ENCODE measurements around the gene SH3PXD2A. TPM values are rescaled to one million over a fixed set of nuclear protein-coding genes. Genes with fewer than 3 reads are reported as not detected.

SH3PXD2A gene
- total and polyA plus RNA-seq, 7 experiments from 2014 or later = 0.54 to 20.5 (median 9.9) TPM

DNA sequence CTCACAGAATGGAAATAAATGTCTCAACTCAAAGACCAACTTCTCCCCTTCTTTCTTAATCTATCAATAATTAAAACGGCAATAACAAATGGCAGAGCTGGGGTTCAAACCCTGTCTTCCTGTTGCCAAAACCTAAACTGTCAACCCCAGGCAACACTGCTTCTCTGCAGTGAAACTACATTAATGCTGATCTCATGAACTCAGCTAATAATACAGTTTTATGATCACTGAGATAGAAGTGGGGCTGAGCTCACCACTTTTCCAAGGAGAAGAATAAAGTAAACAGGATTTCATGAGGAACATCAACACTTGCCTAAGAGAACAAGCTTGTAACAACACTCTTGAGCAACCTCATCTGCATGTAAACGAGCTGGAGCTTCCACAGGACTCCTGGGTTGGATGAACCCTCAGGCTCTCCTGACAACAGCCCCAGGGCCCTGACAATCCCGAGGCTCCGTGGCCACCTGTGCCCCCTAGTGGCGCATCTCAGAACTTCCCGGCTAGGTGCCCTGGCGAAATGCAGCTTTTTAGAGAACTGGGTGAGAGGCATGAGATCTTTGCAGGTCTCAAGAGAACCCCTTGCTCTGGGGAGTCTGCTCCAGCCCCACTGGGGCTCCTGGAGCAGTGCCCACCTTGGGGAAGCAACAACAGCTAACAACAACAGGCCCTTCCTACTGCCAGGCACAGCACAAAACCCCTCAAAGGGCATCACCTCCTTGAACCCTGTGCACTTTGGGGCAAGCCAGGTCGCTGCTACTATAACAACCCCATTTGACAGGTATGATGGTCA is 169.3 kb downstream of the SH3PXD2A start:
- H3K4me3 Mint-ChIP-seq = no peak overlapping the region
- no peaks in the 10 kb centered on the region for H3K9me3 ChIP-seq (ENCODE audit: control insufficient read depth in 2 of 3, low read length in 3 of 3)
- no peaks in the 10 kb centered on the region for H3K36me3 ChIP-seq (ENCODE audit: control insufficient read depth in 2 of 3, insufficient read depth in 3 of 3, low read length in 3 of 3)
- H3K4me1 ChIP-seq (ENCODE audit: control insufficient read depth in 2 of 2, insufficient read depth in 2 of 2, low read length in 2 of 2) = no peaks in the 10 kb centered on the region
- H3K27me3 ChIP-seq (ENCODE audit: control insufficient read depth in 2 of 2, insufficient read depth in 2 of 2, low read length in 2 of 2) = no peaks in the 10 kb centered on the region
- no peak overlapping the region for H3K4me3 ChIP-seq (ENCODE audit: low read length)
- peak overlapping the region in 4 of 9 donors; percentile 29 to 48 (median 38) for H3K27ac Mint-ChIP-seq
- H3K4me1 Mint-ChIP-seq = peaks cover 0 to 15% (median 0%) of the 10 kb centered on the region in 7 donors
- no peak overlapping the region for H3K27ac ChIP-seq (ENCODE audit: low read depth, low read length)
- intact Hi-C loops (cut with micrococcal nuclease) = loop anchor here (1.0 to 2.0 kb wide), 5 partner anchors 25 to 269 kb away; no protein-coding TSS in a partner anchor
- H3K27me3 Mint-ChIP-seq = peaks cover 0 to 4% (median 0%) of the 10 kb centered on the region in 5 donors
- no peaks in the 10 kb centered on the region for H3K36me3 Mint-ChIP-seq
- DNase-seq (peak; percentile 45 to 82 (median 69)), ATAC-seq (peak; percentile 93)
- ChIA-PET POLR2A (interaction anchor here (0.6 to 1.2 kb wide), 5 partner anchors 8 to 485 kb away, joined by 3 to 4 read pairs (median 3); no protein-coding TSS in a partner anchor), CTCF (interaction anchor here (0.6 to 1.8 kb wide), 26 partner anchors 11 to 348 kb away, joined by 3 to 17 read pairs (median 4); no protein-coding TSS in a partner anchor)
- no peaks in the 10 kb centered on the region for H3K9me3 Mint-ChIP-seq

DNA sequence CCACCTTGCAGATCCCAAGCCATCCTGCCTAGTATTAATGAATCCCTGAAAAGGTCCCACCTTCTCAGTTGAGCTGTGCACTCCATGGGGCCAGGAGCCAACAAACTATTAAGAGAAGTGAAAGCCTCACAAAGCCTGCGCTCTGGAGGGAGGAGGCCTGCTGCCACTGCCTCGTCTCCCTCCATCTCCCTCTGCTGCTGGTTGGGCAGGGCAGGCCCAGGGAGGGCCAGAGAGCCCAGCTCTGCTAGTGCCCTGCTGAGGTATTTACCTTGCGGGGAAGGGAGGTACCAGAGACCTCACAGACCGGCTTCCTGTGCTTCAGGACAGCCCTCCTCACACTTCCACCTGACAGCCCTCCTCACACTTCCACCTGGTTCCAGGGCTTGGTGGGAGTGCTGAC is 171.5 kb downstream of the SH3PXD2A start:
- intact Hi-C loops (cut with micrococcal nuclease) = no loop called here
- peak overlapping the region in 1 of 10 donors; percentile 30 for H3K4me3 Mint-ChIP-seq

DNA sequence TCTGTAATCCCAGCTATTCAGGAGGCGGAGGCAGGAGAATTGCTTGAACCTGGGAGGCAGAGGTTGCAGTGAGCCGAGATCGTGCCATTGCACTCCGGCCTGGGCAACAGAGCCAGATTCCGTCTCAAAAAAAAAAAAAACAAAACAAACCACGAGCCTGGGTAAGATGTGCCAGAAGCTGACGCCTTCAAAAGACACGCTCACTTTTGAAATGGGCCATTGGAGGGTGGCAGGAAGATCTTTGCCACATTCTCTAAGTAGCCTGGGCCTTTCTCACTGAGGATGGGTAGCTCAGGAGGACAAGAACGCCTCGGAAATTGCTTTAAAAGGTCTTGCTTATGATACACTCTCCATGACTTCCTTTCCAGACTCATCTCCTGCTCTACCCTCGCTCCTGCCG is 172.7 kb downstream of the SH3PXD2A start:
- intact Hi-C loops (cut with micrococcal nuclease) = no loop called here
- Histone ChIP-seq H3K4me3 (ENCODE audit: low read length) (no peak overlapping the region), H3K36me3 (ENCODE audit: control insufficient read depth in 2 of 3, insufficient read depth in 3 of 3, low read length in 3 of 3) (no peaks in the 10 kb centered on the region), H3K27ac (ENCODE audit: low read depth, low read length) (no peak overlapping the region), H3K27me3 (ENCODE audit: control insufficient read depth in 2 of 2, insufficient read depth in 2 of 2, low read length in 2 of 2) (no peaks in the 10 kb centered on the region), H3K9me3 (ENCODE audit: control insufficient read depth in 2 of 3, low read length in 3 of 3) (no peaks in the 10 kb centered on the region), H3K4me1 (ENCODE audit: control insufficient read depth in 2 of 2, insufficient read depth in 2 of 2, low read length in 2 of 2) (peaks cover 11 to 12% of the 10 kb centered on the region in 2 donors)
- DNase-seq (no peak), ATAC-seq (no peak)
- H3K4me1 Mint-ChIP-seq = peaks cover 3 to 31% (median 16%) of the 10 kb centered on the region in 7 donors
- POLR2A ChIA-PET = no interaction called here
- peak overlapping the region in 2 of 9 donors; percentile 14 to 57 for H3K27ac Mint-ChIP-seq
- H3K36me3 Mint-ChIP-seq = no peaks in the 10 kb centered on the region
- CTCF ChIA-PET = interaction anchor here (0.6 to 3.2 kb wide), 3 partner anchors 8 to 77 kb away, joined by 3 to 12 read pairs (median 3); no protein-coding TSS in a partner anchor
- H3K9me3 Mint-ChIP-seq = no peaks in the 10 kb centered on the region
- no peaks in the 10 kb centered on the region for H3K27me3 Mint-ChIP-seq
- no peak overlapping the region for H3K4me3 Mint-ChIP-seq

More for the DNA sequence above, 171.5 kb downstream of the SH3PXD2A start:
- Mint-ChIP-seq H3K27ac (peak overlapping the region in 3 of 9 donors; percentile 46 to 56 (median 48)), H3K4me1 (peaks cover 0 to 21% (median 3%) of the 10 kb centered on the region in 7 donors), H3K36me3 (no peaks in the 10 kb centered on the region), H3K9me3 (no peaks in the 10 kb centered on the region), H3K27me3 (peaks cover 0 to 4% (median 0%) of the 10 kb centered on the region in 5 donors)
- H3K27me3 ChIP-seq (ENCODE audit: control insufficient read depth in 2 of 2, insufficient read depth in 2 of 2, low read length in 2 of 2) = no peaks in the 10 kb centered on the region
- POLR2A ChIA-PET = no interaction called here
- no peaks in the 10 kb centered on the region for H3K36me3 ChIP-seq (ENCODE audit: control insufficient read depth in 2 of 3, insufficient read depth in 3 of 3, low read length in 3 of 3)
- ATAC-seq (no peak), DNase-seq (no peak)
- H3K4me3 ChIP-seq (ENCODE audit: low read length) = no peak overlapping the region
- no peak overlapping the region for H3K27ac ChIP-seq (ENCODE audit: low read depth, low read length)
- CTCF ChIA-PET = interaction anchor here (0.7 to 3.2 kb wide), 2 partner anchors 15 to 78 kb away, joined by 3 to 12 read pairs; no protein-coding TSS in a partner anchor
- H3K9me3 ChIP-seq (ENCODE audit: control insufficient read depth in 2 of 3, low read length in 3 of 3) = no peaks in the 10 kb centered on the region
- peaks cover 2 to 3% of the 10 kb centered on the region in 2 donors for H3K4me1 ChIP-seq (ENCODE audit: control insufficient read depth in 2 of 2, insufficient read depth in 2 of 2, low read length in 2 of 2)

DNA sequence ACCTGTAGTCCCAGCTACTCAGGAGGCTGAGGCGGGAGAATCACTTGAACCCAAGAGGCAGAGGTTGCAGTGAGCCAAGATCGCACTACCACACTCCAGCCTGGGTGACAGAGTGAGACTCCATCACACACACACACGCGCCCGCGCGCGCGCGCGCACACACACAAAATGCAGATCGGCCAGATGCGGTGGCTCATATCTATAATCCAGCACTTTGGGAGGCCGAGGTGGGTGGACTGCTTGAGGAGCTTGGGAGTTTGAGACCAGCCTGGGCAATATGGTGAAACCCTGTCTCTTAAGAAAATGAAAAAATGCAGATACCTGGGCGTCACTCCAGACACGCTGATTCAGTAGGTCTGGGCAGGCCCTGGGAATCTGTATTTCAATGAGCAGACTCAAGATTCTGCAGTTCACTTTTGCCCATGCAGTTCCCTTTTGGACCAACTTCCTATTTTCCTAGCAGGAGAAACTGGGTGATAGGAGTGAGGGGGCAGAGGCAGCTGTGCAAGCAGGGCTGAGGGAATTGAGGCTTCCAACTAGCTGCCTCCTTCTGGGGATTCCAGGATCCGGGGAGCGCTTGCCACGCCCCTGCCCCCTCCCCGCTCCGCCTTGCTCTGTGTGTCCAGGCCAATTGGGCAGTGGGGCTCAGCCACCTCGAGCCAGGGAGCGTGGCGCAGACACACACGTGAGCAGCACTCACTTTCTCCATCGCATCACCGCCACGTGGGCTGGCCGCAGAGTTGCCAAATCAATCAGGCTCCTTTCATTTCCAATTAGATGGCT is 173.6 kb downstream of the SH3PXD2A start:
- ChIA-PET CTCF (interaction anchor here (1.8 to 3.2 kb wide), 2 partner anchors 19 to 76 kb away, joined by 3 to 12 read pairs; no protein-coding TSS in a partner anchor), POLR2A (interaction anchor here (0.6 kb wide), 1 partner anchor 1594 kb away, joined by 3 read pairs; no protein-coding TSS in a partner anchor)
- no peak for DNase-seq
- H3K27ac Mint-ChIP-seq = peak overlapping the region in 2 of 9 donors; percentile 8 to 30
- H3K4me3 Mint-ChIP-seq = no peak overlapping the region
- no peaks in the 10 kb centered on the region for H3K36me3 Mint-ChIP-seq
- no peaks in the 10 kb centered on the region for H3K36me3 ChIP-seq (ENCODE audit: control insufficient read depth in 2 of 3, insufficient read depth in 3 of 3, low read length in 3 of 3)
- H3K4me1 ChIP-seq (ENCODE audit: control insufficient read depth in 2 of 2, insufficient read depth in 2 of 2, low read length in 2 of 2) = peaks cover 18% of the 10 kb centered on the region in 2 donors
- H3K27me3 Mint-ChIP-seq = no peaks in the 10 kb centered on the region
- H3K9me3 ChIP-seq (ENCODE audit: control insufficient read depth in 2 of 3, low read length in 3 of 3) = no peaks in the 10 kb centered on the region
- H3K27me3 ChIP-seq (ENCODE audit: control insufficient read depth in 2 of 2, insufficient read depth in 2 of 2, low read length in 2 of 2) = no peaks in the 10 kb centered on the region
- H3K9me3 Mint-ChIP-seq = no peaks in the 10 kb centered on the region
- intact Hi-C loops (cut with micrococcal nuclease) = no loop called here
- ATAC-seq = no peak
- H3K27ac ChIP-seq (ENCODE audit: low read depth, low read length) = no peak overlapping the region
- H3K4me3 ChIP-seq (ENCODE audit: low read length) = no peak overlapping the region
- H3K4me1 Mint-ChIP-seq = peaks cover 3 to 36% (median 17%) of the 10 kb centered on the region in 7 donors

DNA sequence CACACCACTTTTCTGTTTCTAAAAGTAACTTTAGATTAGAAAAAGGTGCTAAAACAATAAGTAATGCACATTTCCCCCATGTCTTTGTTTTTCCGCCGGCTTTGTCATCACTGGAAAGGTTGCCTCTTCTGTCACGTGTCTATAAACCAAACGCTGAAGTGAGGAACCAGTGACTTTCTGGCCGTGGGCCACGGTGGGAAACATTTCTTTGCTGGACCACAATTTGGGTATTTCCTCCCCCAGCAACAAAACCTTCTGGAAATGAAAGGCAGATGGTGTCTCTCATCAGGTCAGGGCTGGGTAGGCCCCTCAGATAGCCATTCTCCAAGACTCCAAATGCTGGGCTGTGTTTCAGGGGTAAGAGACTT is 174.5 kb downstream of the SH3PXD2A start:
- Mint-ChIP-seq H3K27me3 (no peaks in the 10 kb centered on the region), H3K9me3 (no peaks in the 10 kb centered on the region), H3K36me3 (no peaks in the 10 kb centered on the region), H3K4me1 (peaks cover 3 to 30% (median 17%) of the 10 kb centered on the region in 7 donors), H3K27ac (peak overlapping the region in 3 of 9 donors; percentile 70 to 82 (median 70)), H3K4me3 (peak overlapping the region in 1 of 10 donors; percentile 19)
- no peak overlapping the region for H3K27ac ChIP-seq (ENCODE audit: low read depth, low read length)
- H3K4me1 ChIP-seq (ENCODE audit: control insufficient read depth in 2 of 2, insufficient read depth in 2 of 2, low read length in 2 of 2) = peaks cover 18% of the 10 kb centered on the region in 2 donors
- H3K9me3 ChIP-seq (ENCODE audit: control insufficient read depth in 2 of 3, low read length in 3 of 3) = no peaks in the 10 kb centered on the region
- H3K36me3 ChIP-seq (ENCODE audit: control insufficient read depth in 2 of 3, insufficient read depth in 3 of 3, low read length in 3 of 3) = no peaks in the 10 kb centered on the region
- ATAC-seq (no peak), DNase-seq (no peak)
- ChIA-PET CTCF (interaction anchor here (3.2 kb wide), 1 partner anchor 75 kb away, joined by 13 read pairs; no protein-coding TSS in a partner anchor), POLR2A (no interaction called here)
- H3K27me3 ChIP-seq (ENCODE audit: control insufficient read depth in 2 of 2, insufficient read depth in 2 of 2, low read length in 2 of 2) = no peaks in the 10 kb centered on the region
- no peak overlapping the region for H3K4me3 ChIP-seq (ENCODE audit: low read length)
- intact Hi-C loops (cut with micrococcal nuclease) = no loop called here

DNA sequence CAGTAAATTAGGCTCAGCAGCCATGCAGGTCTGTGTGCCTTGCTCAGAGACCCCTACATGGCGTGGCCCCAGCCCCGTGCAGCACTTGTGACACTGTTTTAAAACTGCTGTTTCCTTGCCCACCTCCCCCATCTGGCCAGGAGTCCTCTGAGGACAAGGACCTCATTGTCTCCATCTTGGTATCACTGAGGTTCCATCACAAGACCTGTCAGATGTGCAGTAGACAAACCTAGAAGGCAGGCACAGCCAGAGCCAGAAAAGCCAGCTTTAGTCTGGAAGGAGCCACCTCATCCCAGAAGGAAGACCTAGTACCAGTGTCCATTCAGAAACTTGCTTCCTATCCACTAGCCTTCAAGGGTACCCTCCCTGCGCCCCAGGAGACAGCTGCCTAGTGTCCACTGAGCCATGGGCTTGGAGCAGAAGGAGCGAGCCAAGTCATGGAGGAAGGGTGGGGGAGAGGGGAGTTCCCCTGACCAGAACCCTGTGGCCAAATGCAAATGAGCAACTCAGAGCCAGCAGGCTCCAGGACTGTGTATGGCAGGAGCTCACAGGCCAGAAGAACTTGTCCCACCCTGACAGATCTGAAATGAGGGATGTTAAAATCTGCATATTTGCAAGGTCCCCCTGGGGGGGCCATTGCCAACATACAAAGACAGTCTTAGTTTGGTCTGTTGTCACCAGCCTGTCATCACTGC is 176.1 kb downstream of the SH3PXD2A start:
- POLR2A ChIA-PET = interaction anchor here (1.2 to 2.5 kb wide), 3 partner anchors 11 to 18 kb away, joined by 4 to 26 read pairs (median 7); no protein-coding TSS in a partner anchor
- H3K4me1 Mint-ChIP-seq = peaks cover 3 to 26% (median 17%) of the 10 kb centered on the region in 7 donors
- peak overlapping the region in 3 of 10 donors; percentile 34 to 89 (median 77) for H3K4me3 Mint-ChIP-seq

More for the DNA sequence above, 176.1 kb downstream of the SH3PXD2A start:
- CTCF ChIA-PET = interaction anchor here (3.2 kb wide), 1 partner anchor 74 kb away, joined by 13 read pairs; no protein-coding TSS in a partner anchor
- H3K27ac Mint-ChIP-seq = peak overlapping the region; percentile 83 to 99 (median 95)
- no peaks in the 10 kb centered on the region for H3K9me3 Mint-ChIP-seq
- H3K27me3 Mint-ChIP-seq = no peaks in the 10 kb centered on the region
- no peak for ATAC-seq
- no peaks in the 10 kb centered on the region for H3K36me3 Mint-ChIP-seq
- peak overlapping the region; percentile 87 for H3K27ac ChIP-seq (ENCODE audit: low read depth, low read length)
- H3K4me1 ChIP-seq (ENCODE audit: control insufficient read depth in 2 of 2, insufficient read depth in 2 of 2, low read length in 2 of 2) = peaks cover 18% of the 10 kb centered on the region in 2 donors
- no peak for DNase-seq
- H3K4me3 ChIP-seq (ENCODE audit: low read length) = no peak overlapping the region
- intact Hi-C loops (cut with micrococcal nuclease) = loop anchor here in 1 of 2 donors (5.0 kb wide), 1 partner anchor 312 kb away; the partner anchor contains the start of gene TAF5
- no peaks in the 10 kb centered on the region for H3K27me3 ChIP-seq (ENCODE audit: control insufficient read depth in 2 of 2, insufficient read depth in 2 of 2, low read length in 2 of 2)
- H3K9me3 ChIP-seq (ENCODE audit: control insufficient read depth in 2 of 3, low read length in 3 of 3) = no peaks in the 10 kb centered on the region
- H3K36me3 ChIP-seq (ENCODE audit: control insufficient read depth in 2 of 3, insufficient read depth in 3 of 3, low read length in 3 of 3) = no peaks in the 10 kb centered on the region
